ENCODE data around the gene TCF4.

DNA sequence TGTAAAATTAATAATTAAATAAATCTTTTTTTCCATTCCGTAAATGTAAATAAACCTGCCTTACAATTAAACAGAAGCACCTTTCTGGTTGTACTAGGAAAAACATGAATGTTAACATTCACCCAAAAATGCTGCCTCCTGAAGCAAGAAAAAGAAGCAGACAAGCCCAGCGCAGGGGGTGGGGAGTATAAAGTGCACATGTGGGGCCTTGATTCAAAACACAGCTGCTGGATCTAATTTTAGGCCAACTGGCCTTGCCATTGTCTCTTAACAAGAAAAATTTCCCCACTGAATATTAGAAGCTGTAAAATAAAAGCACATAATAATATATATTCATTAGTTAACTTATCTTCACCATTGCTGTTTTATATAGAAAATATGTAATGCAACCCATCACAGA lies 28.3 kb downstream of the TCF4 start:
- TF ChIP-seq EZH2 (IDR thresholded peaks at IDR 0.05), result no peak
- no peak for TF ChIP-seq POLR2AphosphoS5 (IDR thresholded peaks at IDR 0.05; ENCODE audit: borderline replicate concordance, low read depth, low read length)
